ENCODE measurements around the gene LRRFIP1.

Gene LRRFIP1

DNA sequence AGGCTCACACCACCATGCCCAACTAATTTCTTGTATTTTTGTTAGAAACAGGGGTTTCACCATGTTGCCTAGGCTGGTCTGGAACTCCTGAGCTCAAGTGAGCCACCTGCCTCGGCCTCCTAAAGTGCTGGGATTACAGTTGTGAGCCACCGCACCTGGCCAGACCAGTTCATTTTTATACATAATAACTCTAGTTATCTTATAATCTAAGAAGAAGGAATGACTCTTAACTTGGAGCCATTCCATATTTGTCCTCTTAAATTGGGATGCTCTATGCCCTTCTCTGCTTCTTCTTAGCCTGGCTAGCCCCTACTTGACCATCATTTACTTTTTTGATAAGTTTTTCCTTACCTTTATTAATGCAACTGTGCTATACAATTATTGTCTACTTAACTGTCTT is 174.1 kb downstream of the LRRFIP1 start:
- ATAC-seq (ENCODE audit: low read depth), result no peak
- no peak overlapping the region for H3K4me3 ChIP-seq (ENCODE audit: severe bottlenecking)

DNA sequence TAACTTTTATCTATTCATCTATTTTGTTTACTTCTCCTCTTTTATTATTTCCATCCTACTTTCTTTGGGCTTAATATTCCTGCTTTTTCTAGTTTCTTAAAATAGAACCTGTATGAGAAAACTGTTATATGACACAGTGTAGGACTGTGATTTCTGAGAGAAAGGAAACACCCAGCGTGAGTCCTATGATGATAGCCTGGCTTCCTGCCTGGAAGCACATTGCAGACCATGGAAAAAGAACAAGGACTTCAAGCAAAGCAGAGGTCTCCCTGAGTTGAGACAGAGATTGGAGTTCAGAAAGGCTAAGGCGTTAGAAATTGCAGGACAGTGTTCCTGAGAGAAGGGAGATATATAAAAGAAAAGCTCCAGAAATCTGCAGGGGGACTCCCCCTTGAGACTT is 178.9 kb downstream of the LRRFIP1 start:
- no peaks in the 10 kb centered on the region for H3K36me3 ChIP-seq (ENCODE audit: low read depth)
- TF ChIP-seq, protein P1, sequence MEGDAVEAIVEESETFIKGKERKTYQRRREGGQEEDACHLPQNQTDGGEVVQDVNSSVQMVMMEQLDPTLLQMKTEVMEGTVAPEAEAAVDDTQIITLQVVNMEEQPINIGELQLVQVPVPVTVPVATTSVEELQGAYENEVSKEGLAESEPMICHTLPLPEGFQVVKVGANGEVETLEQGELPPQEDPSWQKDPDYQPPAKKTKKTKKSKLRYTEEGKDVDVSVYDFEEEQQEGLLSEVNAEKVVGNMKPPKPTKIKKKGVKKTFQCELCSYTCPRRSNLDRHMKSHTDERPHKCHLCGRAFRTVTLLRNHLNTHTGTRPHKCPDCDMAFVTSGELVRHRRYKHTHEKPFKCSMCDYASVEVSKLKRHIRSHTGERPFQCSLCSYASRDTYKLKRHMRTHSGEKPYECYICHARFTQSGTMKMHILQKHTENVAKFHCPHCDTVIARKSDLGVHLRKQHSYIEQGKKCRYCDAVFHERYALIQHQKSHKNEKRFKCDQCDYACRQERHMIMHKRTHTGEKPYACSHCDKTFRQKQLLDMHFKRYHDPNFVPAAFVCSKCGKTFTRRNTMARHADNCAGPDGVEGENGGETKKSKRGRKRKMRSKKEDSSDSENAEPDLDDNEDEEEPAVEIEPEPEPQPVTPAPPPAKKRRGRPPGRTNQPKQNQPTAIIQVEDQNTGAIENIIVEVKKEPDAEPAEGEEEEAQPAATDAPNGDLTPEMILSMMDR (IDR thresholded peaks at IDR 0.05; ENCODE audit: poor library complexity, severe bottlenecking), result no peak
- H3K27ac ChIP-seq (ENCODE audit: poor library complexity, severe bottlenecking), result no peak overlapping the region
- no peak for DNase-seq (ENCODE audit: low spot score)
- H3K27me3 ChIP-seq (ENCODE audit: insufficient read depth, poor library complexity, severe bottlenecking), result peaks cover 4% of the 10 kb centered on the region
- ATAC-seq (ENCODE audit: low read depth), result no peak
- H3K4me1 ChIP-seq (ENCODE audit: insufficient read depth, poor library complexity, severe bottlenecking), result no peaks in the 10 kb centered on the region
- H3K9me3 ChIP-seq (ENCODE audit: severe bottlenecking), result no peaks in the 10 kb centered on the region
- no peak overlapping the region for H3K4me3 ChIP-seq (ENCODE audit: severe bottlenecking)

More for the DNA sequence above, 174.1 kb downstream of the LRRFIP1 start:
- Histone ChIP-seq H3K9me3 (ENCODE audit: severe bottlenecking) (no peaks in the 10 kb centered on the region), H3K27me3 (ENCODE audit: insufficient read depth, poor library complexity, severe bottlenecking) (no peaks in the 10 kb centered on the region), H3K4me1 (ENCODE audit: insufficient read depth, poor library complexity, severe bottlenecking) (no peaks in the 10 kb centered on the region), H3K36me3 (ENCODE audit: low read depth) (no peaks in the 10 kb centered on the region), H3K27ac (ENCODE audit: poor library complexity, severe bottlenecking) (no peak overlapping the region)
- TF ChIP-seq, protein P1 (IDR thresholded peaks at IDR 0.05; ENCODE audit: poor library complexity, severe bottlenecking), result no peak
- no peak for DNase-seq (ENCODE audit: low spot score)

DNA sequence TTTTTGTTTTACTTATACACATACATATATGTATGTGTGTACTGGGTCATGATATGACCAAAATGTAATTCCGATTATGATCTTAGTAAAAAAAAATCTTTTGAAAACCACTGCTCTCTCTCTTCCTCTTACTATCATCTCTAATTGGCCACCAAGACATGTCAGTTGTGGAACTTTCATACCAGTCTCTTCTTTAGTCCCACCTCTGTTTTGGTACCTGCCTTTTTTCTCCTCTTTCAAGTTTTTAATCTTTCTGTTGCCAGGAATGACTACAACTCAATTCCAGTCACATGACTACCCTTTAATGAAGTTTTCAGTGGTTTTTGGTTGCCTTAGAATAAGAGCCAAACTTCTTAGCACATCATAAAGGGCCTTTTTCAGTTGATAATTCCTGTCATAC is 188.2 kb downstream of the LRRFIP1 start:
- H3K27me3 ChIP-seq (ENCODE audit: insufficient read depth, poor library complexity, severe bottlenecking), result peaks cover 4% of the 10 kb centered on the region
- H3K36me3 ChIP-seq (ENCODE audit: low read depth), result no peaks in the 10 kb centered on the region
- no peak overlapping the region for H3K4me3 ChIP-seq (ENCODE audit: severe bottlenecking)
- peaks cover 15% of the 10 kb centered on the region for H3K4me1 ChIP-seq (ENCODE audit: insufficient read depth, poor library complexity, severe bottlenecking)
- no peaks in the 10 kb centered on the region for H3K9me3 ChIP-seq (ENCODE audit: severe bottlenecking)
- TF ChIP-seq, protein P1 (IDR thresholded peaks at IDR 0.05; ENCODE audit: poor library complexity, severe bottlenecking), result no peak
- DNase-seq (ENCODE audit: low spot score) (no peak), ATAC-seq (ENCODE audit: low read depth) (no peak)
- H3K27ac ChIP-seq (ENCODE audit: poor library complexity, severe bottlenecking), result no peak overlapping the region

DNA sequence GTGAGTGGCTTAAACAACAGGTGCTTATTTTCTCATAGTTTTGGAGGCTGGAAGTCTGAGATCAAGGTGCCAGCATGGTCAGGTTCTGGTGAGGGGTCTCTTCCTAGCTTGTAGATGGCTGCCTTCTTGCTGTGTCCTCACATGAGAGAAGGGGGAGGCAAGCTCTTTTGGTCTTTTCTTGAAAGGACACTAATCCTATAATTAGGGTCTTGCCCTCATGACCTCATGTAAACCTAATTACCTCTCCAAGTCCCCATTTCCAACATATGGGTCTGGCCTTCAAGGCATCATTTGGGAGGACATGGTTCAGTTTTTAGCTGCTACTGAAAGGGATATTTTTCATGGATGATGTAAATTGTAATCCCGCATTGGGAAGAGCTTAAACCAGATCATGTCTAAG is 189.1 kb downstream of the LRRFIP1 start:
- TF ChIP-seq, protein P1 (IDR thresholded peaks at IDR 0.05; ENCODE audit: poor library complexity, severe bottlenecking), result no peak
- Histone ChIP-seq H3K9me3 (ENCODE audit: severe bottlenecking) (no peaks in the 10 kb centered on the region), H3K36me3 (ENCODE audit: low read depth) (no peaks in the 10 kb centered on the region), H3K4me3 (ENCODE audit: severe bottlenecking) (no peak overlapping the region), H3K4me1 (ENCODE audit: insufficient read depth, poor library complexity, severe bottlenecking) (peaks cover 15% of the 10 kb centered on the region), H3K27me3 (ENCODE audit: insufficient read depth, poor library complexity, severe bottlenecking) (peaks cover 4% of the 10 kb centered on the region), H3K27ac (ENCODE audit: poor library complexity, severe bottlenecking) (no peak overlapping the region)
- no peak for ATAC-seq (ENCODE audit: low read depth)
- no peak for DNase-seq (ENCODE audit: low spot score)

DNA sequence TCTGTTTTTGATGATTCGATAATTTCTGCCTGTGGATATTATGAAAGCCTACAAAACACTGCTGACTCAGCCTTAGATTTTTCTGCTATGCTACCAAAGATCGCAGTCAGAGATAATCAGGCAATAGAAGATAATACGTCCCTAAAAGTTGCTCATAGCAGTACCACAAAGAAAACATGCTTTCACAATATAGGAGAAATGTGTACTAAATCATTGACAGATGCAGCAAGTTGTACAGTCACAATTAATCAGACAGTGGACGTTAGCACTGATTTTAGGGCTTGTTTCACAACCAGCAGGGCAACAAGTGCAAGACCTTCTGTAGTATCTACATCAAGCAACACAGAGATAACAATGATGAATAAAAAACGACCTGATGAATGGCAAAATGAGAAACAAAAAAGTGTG is 190.7 kb downstream of the LRRFIP1 start:
- H3K9me3 ChIP-seq (ENCODE audit: severe bottlenecking), result no peaks in the 10 kb centered on the region
- DNase-seq (ENCODE audit: low spot score) (no peak), ATAC-seq (ENCODE audit: low read depth) (peak; percentile 80)
- TF ChIP-seq, protein P1 (IDR thresholded peaks at IDR 0.05; ENCODE audit: poor library complexity, severe bottlenecking), result no peak
- peaks cover 15% of the 10 kb centered on the region for H3K4me1 ChIP-seq (ENCODE audit: insufficient read depth, poor library complexity, severe bottlenecking)
- H3K4me3 ChIP-seq (ENCODE audit: severe bottlenecking), result no peak overlapping the region
- H3K36me3 ChIP-seq (ENCODE audit: low read depth), result no peaks in the 10 kb centered on the region
- no peaks in the 10 kb centered on the region for H3K27me3 ChIP-seq (ENCODE audit: insufficient read depth, poor library complexity, severe bottlenecking)
- no peak overlapping the region for H3K27ac ChIP-seq (ENCODE audit: poor library complexity, severe bottlenecking)
